Activated CD8-positive, alpha-beta T cell treated with anti-CD3 and anti-CD28 coated beads for 36 hours (primary cell): ENCODE results near the gene SPTY2D1. TPM values are rescaled to one million over a fixed set of nuclear protein-coding genes. Genes with fewer than 3 reads are reported as not detected.

Experiments
- ATAC-seq: fragments of 200-7000 bp; cut with Tn5 transposase; one replicate; pipeline ENCODE4 v1.10.0; 2021; ENCODE audit warnings: mild to moderate bottlenecking, moderate library complexity
- CTCF ChIA-PET: fragments of 350-600 bp; sonication (Branson Sonifier 250); formaldehyde crosslinking; loops from one replicate; lab custom pipeline; 2021; ENCODE audit warnings: antibody characterized with exemption; lab: Charles Lee
- POLR2A ChIA-PET: fragments of 350-600 bp; sonication (Branson Sonifier 250); formaldehyde crosslinking; loops from one replicate; lab custom pipeline; 2021; ENCODE audit warnings: antibody characterized with exemption; lab: Charles Lee
- DNase-seq: peaks from one replicate; pipeline ENCODE4 v3.0.0-alpha.2; 2020
- H3K27ac Mint-ChIP-seq: one replicate; pipeline ENCODE4 v1.8.0; 2021; ENCODE audit warnings: mild to moderate bottlenecking, mixed read lengths
- H3K27me3 Mint-ChIP-seq: one replicate; pipeline ENCODE4 v1.8.0; 2021; ENCODE audit warnings: mixed read lengths
- H3K36me3 Mint-ChIP-seq: one replicate; pipeline ENCODE4 v1.8.0; 2021; ENCODE audit warnings: low read depth, mixed read lengths
- H3K4me1 Mint-ChIP-seq: one replicate; pipeline ENCODE4 v1.8.0; 2021; ENCODE audit warnings: low read depth, mixed read lengths
- H3K4me3 Mint-ChIP-seq: one replicate; pipeline ENCODE4 v1.8.0; 2021; ENCODE audit warnings: mild to moderate bottlenecking, moderate library complexity, mixed read lengths
- H3K9me3 Mint-ChIP-seq: one replicate; pipeline ENCODE4 v1.8.0; 2021; ENCODE audit warnings: mixed read lengths
- intact Hi-C: fragments of 100-400 bp; cut with micrococcal nuclease; formaldehyde crosslinking; loops from one replicate; pipeline ENCODE4 v1.10.0; 2022
- total RNA-seq, 2 experiments: library from RNA; stranded (reverse); gene quantifications; one replicate each; pipeline ENCODE4 v1.2.3, GENCODE V29; 2021
- TF ChIP-seq, protein P1 (sequence below): fragments of 200-600 bp; IDR thresholded peaks from one replicate; pipeline ENCODE4 v1.8.0; 2022; ENCODE audit warnings: antibody characterized with exemption, mild to moderate bottlenecking

Gene SPTY2D1
- total RNA-seq, 2 experiments from 2014 or later, result 21.3 TPM

DNA sequence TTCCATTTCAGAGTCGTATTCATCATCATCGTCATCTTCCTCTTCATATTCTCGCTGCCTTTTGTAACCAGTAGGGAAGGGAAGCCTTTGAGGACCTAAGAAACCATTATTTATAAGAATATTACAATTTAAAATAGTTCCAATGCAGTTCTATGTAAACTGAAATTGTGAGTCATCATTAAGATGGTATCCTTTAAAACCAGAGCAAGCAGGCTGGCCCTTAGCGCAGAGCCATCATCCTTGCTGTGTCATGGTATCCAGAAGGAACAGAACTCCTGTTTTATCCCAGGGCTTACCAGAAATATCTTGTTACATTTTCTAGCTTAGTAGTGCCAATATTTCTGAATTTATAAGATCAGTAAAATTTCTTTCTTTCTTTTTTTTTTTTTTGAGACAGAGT, 21.7 kb downstream of the SPTY2D1 start:
- H3K27ac Mint-ChIP-seq, result no peak overlapping the region
- ChIA-PET CTCF (no interaction called here), POLR2A (interaction anchor here (1.1 kb wide), 1 partner anchor 21 kb away, joined by 3 read pairs; no protein-coding TSS in a partner anchor)
- ATAC-seq, result no peak
- no peak overlapping the region for H3K4me3 Mint-ChIP-seq
- intact Hi-C loops, result no loop called here
- H3K9me3 Mint-ChIP-seq, result no peaks in the 10 kb centered on the region
- no peak for DNase-seq
- H3K27me3 Mint-ChIP-seq, result no peaks in the 10 kb centered on the region
- H3K36me3 Mint-ChIP-seq, result peaks cover 35% of the 10 kb centered on the region
- H3K4me1 Mint-ChIP-seq, result peaks cover 21% of the 10 kb centered on the region
- TF ChIP-seq, protein P1, sequence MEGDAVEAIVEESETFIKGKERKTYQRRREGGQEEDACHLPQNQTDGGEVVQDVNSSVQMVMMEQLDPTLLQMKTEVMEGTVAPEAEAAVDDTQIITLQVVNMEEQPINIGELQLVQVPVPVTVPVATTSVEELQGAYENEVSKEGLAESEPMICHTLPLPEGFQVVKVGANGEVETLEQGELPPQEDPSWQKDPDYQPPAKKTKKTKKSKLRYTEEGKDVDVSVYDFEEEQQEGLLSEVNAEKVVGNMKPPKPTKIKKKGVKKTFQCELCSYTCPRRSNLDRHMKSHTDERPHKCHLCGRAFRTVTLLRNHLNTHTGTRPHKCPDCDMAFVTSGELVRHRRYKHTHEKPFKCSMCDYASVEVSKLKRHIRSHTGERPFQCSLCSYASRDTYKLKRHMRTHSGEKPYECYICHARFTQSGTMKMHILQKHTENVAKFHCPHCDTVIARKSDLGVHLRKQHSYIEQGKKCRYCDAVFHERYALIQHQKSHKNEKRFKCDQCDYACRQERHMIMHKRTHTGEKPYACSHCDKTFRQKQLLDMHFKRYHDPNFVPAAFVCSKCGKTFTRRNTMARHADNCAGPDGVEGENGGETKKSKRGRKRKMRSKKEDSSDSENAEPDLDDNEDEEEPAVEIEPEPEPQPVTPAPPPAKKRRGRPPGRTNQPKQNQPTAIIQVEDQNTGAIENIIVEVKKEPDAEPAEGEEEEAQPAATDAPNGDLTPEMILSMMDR, result no peak

DNA sequence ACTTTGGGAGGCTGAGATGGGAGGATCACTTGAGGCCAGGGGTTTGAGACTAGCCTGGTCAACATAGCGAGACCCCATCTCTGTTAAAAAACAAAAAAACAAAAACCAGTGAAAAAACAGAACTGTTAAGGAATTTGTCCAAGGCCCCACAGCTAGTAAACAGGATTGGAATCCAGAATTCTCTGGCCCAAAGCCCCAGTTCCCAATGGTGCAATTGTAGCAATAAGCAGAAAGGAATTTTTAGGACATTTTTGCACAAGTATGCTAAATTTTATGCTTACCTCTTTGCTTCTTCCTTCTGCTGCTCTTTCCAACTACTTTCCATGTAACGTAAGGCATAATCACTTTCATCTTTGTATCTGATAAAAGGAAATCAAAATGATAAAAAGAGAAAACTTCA, 22.9 kb downstream of the SPTY2D1 start:
- Mint-ChIP-seq H3K9me3 (no peaks in the 10 kb centered on the region), H3K4me3 (no peak overlapping the region), H3K27ac (no peak overlapping the region), H3K36me3 (peaks cover 38% of the 10 kb centered on the region), H3K27me3 (no peaks in the 10 kb centered on the region), H3K4me1 (peaks cover 11% of the 10 kb centered on the region)
- DNase-seq, result no peak
- ChIA-PET POLR2A (interaction anchor here (1.1 kb wide), 1 partner anchor 22 kb away, joined by 3 read pairs; no protein-coding TSS in a partner anchor), CTCF (interaction anchor here (0.9 to 1.2 kb wide), 2 partner anchors 154 to 367 kb away, joined by 3 read pairs; no protein-coding TSS in a partner anchor)
- ATAC-seq, result no peak
- TF ChIP-seq, protein P1, result no peak
- intact Hi-C loops, result no loop called here

DNA sequence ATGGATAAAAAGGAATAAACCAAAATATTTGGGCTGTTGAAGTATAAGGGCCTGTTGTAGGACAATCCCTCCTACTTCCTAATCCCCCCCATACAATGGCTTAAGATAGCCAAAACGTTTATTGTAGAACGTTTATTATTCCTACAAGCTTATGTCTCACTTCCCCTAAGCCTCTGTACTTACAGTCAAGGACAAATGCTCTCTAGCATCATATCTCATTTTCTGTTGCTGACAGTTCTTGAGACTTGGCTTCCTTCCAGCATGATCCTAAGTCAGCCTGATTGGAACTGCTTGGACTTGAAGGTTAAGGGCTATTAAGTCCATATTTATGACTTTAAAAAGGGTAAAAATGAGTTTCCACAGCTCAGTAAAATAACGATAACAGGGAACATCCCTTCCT, 25.8 kb downstream of the SPTY2D1 start:
- H3K9me3 Mint-ChIP-seq, result no peaks in the 10 kb centered on the region
- H3K27ac Mint-ChIP-seq, result no peak overlapping the region
- POLR2A ChIA-PET, result interaction anchor here (0.6 kb wide), 1 partner anchor 34 kb away, joined by 3 read pairs; no protein-coding TSS in a partner anchor
- TF ChIP-seq, protein P1, result no peak
- no peaks in the 10 kb centered on the region for H3K27me3 Mint-ChIP-seq
- no peak for DNase-seq
- H3K4me1 Mint-ChIP-seq, result no peaks in the 10 kb centered on the region
- peaks cover 20% of the 10 kb centered on the region for H3K36me3 Mint-ChIP-seq
- ATAC-seq, result no peak
- CTCF ChIA-PET, result no interaction called here
- no peak overlapping the region for H3K4me3 Mint-ChIP-seq
- intact Hi-C loops, result no loop called here

DNA sequence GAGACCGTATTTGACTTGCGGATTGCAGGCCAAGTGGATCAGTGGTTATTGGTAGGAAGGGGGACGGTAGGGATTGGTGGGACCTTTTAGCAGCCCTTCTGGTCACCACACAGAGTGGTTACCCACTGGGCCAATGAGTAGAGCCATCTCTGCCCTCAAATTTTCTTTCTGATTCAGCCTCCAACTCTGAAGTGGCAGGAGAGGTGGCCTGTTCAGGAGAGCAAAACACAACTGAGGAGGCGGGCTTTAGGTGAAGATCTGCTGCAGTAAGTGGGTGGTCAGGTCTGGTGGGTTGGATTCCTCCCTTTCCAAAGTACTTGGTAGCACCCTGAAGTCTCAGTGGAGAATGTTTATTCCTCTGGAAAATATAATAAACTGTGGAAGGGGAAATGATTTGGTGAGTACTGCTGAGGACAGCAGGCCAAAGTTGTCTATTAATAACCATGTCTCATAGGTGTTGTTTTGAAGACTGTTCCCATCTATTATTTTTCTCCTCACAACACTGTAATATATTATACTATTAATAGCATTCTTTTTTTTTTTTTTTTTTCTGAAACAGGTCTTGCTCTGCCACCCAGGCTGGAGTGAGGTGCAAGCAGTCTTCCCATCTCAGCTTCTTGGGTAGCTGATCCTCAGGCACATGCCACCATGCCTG, 33.1 kb downstream of the SPTY2D1 start:
- Mint-ChIP-seq H3K36me3 (peaks cover 2% of the 10 kb centered on the region), H3K27me3 (no peaks in the 10 kb centered on the region), H3K4me3 (no peak overlapping the region), H3K4me1 (no peaks in the 10 kb centered on the region), H3K27ac (no peak overlapping the region), H3K9me3 (no peaks in the 10 kb centered on the region)
- TF ChIP-seq, protein P1, result no peak
- DNase-seq (no peak), ATAC-seq (no peak)
- POLR2A ChIA-PET, result no interaction called here
- CTCF ChIA-PET, result interaction anchor here (1.3 to 2.0 kb wide), 2 partner anchors 15 to 121 kb away, joined by 3 to 5 read pairs; no protein-coding TSS in a partner anchor
- intact Hi-C loops, result no loop called here

DNA sequence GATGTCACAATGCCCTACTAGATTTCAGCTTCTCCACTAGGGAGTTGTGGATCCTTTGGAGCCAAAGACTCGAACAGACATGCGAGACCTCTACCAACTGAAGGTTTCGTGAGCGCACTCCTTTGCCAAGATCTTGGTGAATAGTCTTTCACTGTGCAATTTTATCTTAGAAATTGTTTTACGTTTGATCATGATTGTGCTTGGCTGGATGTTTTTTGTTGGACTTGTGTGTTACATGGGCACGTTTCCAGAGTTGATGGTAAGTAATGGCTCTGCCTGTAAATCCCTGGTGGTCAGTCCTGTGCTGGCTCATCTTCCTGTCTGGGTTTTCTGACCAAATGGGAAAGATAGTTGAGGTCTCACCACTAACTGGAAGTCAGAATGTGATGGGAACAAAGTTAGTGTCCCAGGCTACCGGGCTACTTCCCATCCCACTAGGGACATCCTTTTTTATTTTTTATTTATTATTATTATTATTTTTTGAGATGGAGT, 34.4 kb downstream of the SPTY2D1 start, which contains the start of gene MISFA:
Gene MISFA, plus strand, starts transcription at position 51 of the 492 bp plus-strand sequence. Its CDS starts 140 bp downstream, at position 191.
- H3K4me3 Mint-ChIP-seq, result no peak within 1 kb of the TSS
- H3K4me1 Mint-ChIP-seq, result no peaks in the 10 kb centered on the region
- TF ChIP-seq, protein P1, result no peak
- CTCF ChIA-PET, result interaction anchor here (1.8 kb wide), 1 partner anchor 60 kb away, joined by 4 read pairs; no protein-coding TSS in a partner anchor
- intact Hi-C loops, result no loop called here
- H3K36me3 Mint-ChIP-seq, result no peaks in the 10 kb centered on the region
- no peaks in the 10 kb centered on the region for H3K27me3 Mint-ChIP-seq
- no peak for ATAC-seq
- H3K27ac Mint-ChIP-seq, result no peak within 1 kb of the TSS
- no peak for DNase-seq
- H3K9me3 Mint-ChIP-seq, result no peaks in the 10 kb centered on the region
- POLR2A ChIA-PET, result interaction anchor here (0.5 kb wide), 1 partner anchor 29 kb away, joined by 3 read pairs; no protein-coding TSS in a partner anchor
